Pericardium fibroblast (primary cell): ENCODE measurements around the gene NTF3. TPM values are rescaled to one million over a fixed set of nuclear protein-coding genes. Genes with fewer than 3 reads are reported as not detected.

Source experiments
- total RNA-seq: library from RNA; depleted of rRNA; stranded (reverse); fragments of >200 nt; gene quantifications from 2 replicates; pipeline ENCODE4 v1.2.3, GENCODE V29; 2015

Gene NTF3
- total RNA-seq, result 1.5 TPM in 1 of 2 replicates, not detected in the other

GRCh38 chr12:5432011-5432400 lies at the start of gene NTF3:
Gene NTF3, plus strand, starts transcription at chr12:5432108. Its CDS starts 217 bp downstream, at chr12:5432325.

